Fibroblast of lung (primary cell): ENCODE data around the gene SRPK3.

ENCODE experiments used
- EZH2 ChIP-seq: IDR thresholded peaks from 2 replicates; pipeline ENCODE4 v1.5.1; 2012; ENCODE audit warnings: low read length, control low read depth, mild to moderate bottlenecking; ENCODE audit errors: missing control alignments
- TF ChIP-seq, protein P1 (sequence below), 2 donors: IDR thresholded peaks in 1 of 2; conservative IDR thresholded peaks in 1 of 2; 1 replicate in 1 of 2; 2 replicates in 1 of 2; pipeline ENCODE4 v1.5.1; 2011 to 2012; ENCODE audit warnings: low read length in 2 of 2, control low read depth in 1 of 2, inconsistent platforms in 1 of 2, low read depth in 1 of 2, mild to moderate bottlenecking in 1 of 2

DNA sequence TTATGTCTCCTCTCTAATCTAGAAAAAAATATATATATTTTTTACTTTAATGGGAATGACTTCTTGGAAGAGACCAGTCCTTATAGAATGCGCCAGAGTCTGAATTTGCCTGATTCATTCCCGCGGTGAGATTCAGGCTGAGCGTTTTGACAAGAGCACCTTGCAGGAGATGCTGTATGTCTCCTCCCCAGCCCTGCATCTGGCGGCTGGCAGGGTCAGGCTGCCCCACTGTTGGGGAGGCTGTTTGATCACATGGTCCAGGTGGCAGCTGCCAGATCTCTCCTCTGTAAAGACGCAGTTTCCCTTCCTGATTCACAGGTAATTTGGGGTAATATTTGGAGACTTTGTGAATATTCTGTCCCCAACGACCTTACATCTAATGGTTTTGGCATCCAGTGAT is 39.8 kb downstream of the SRPK3 start:
- TF ChIP-seq, protein P1, sequence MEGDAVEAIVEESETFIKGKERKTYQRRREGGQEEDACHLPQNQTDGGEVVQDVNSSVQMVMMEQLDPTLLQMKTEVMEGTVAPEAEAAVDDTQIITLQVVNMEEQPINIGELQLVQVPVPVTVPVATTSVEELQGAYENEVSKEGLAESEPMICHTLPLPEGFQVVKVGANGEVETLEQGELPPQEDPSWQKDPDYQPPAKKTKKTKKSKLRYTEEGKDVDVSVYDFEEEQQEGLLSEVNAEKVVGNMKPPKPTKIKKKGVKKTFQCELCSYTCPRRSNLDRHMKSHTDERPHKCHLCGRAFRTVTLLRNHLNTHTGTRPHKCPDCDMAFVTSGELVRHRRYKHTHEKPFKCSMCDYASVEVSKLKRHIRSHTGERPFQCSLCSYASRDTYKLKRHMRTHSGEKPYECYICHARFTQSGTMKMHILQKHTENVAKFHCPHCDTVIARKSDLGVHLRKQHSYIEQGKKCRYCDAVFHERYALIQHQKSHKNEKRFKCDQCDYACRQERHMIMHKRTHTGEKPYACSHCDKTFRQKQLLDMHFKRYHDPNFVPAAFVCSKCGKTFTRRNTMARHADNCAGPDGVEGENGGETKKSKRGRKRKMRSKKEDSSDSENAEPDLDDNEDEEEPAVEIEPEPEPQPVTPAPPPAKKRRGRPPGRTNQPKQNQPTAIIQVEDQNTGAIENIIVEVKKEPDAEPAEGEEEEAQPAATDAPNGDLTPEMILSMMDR (conservative IDR thresholded peaks at IDR 0.05 in 1 of 2, IDR thresholded peaks at IDR 0.05 in 1 of 2; ENCODE audit: low read depth in 1 of 2, low read length in 2 of 2): no peak
- TF ChIP-seq EZH2: no peak
